ENCODE data around the gene SAMD4B.

The SAMD4B gene

DNA sequence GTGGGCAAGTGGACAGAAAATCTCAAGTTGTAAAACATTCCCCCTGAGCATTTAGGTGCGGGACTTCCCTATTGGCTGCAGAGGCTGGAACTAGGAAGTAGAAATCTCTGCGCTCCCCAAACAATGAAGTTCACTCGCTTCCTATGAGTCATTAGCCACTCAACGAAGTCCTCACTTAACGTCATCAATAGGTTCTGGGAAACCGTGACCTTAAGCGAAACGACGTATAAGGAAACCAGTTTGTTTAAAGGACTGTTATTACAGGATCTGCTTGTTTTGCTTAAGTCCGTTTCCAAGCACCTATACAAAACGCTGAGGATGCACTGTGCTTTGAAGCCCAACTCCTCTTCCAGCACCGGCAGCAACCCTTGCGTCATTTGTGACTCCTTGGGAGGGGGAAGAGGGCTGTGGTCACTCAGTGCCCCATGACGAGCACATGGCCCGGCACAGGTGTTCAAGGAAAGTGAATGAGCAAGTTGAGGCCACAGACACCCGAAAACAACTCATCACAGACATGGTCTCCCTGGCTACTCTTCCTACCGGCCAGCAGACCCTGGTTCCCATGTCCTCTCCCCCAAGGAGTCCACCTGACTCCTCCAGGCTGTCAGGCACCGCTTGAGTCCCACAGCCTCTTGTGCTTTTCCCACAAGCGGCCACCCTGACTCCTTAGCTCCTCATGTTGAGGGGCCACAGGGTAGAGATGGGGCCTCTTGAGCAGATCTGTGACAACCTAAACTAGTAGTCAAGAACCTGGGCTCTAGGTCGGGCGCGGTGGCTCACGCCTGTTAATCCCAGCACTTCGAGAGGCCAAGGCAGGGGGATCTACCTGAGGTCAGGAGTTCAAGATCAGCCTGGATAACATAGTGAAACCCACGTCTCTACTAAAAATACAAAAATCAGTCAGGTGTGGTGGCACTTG is 88.7 kb downstream of the SAMD4B start:
- Histone ChIP-seq H3K36me3 (ENCODE audit: insufficient read depth, low read length) (peaks cover 21% of the 10 kb centered on the region), H3K9ac (ENCODE audit: low read depth, low read length) (peak overlapping the region; percentile 31; the same call in 1 of the 2 replicates), H3K4me1 (ENCODE audit: insufficient read depth, low read length) (peaks cover 15% of the 10 kb centered on the region; the same call in 1 of the 2 replicates), H3K9me3 (ENCODE audit: control insufficient read depth, insufficient read depth, low read length) (no peaks in the 10 kb centered on the region)

- Histone ChIP-seq H3K36me3 (ENCODE audit: insufficient read depth, low read length) (peaks cover 21% of the 10 kb centered on the region), H3K9me3 (ENCODE audit: control insufficient read depth, insufficient read depth, low read length) (no peaks in the 10 kb centered on the region), H3K4me1 (ENCODE audit: insufficient read depth, low read length) (peaks cover 13% of the 10 kb centered on the region; the same call in 1 of the 2 replicates), H3K9ac (ENCODE audit: low read depth, low read length) (no peak overlapping the region)
Observed at GRCh38 chr19:39432677-39433025, 90.4 kb downstream of the SAMD4B start.

DNA sequence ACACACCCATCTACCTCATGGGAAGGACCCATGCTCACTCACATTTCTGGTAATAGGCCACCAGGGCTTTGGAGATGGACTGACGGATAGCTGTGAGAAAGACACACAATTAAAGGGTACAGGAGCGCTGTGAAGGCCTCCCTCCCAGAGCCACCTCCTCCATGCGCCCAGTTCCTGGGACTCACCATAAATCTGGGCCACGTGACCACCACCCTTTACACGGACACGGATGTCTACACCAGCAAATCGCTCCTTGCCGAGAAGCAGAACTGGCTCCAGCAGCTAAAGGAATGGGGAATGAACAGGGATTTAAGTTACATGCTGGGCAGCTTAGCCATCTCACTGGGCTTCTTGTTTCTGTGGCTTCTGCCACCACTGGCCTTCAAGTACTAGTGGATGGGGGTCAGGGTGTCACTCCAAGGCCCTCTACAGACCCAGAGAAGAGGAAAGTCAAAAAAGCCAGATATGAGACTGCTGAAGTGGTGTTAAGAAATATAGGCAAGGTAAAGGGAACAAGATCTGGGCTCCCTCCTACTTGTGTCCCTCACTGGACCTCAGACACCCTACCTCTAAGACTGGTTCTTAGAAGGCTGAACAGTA is 91.4 kb downstream of the SAMD4B start:
- Histone ChIP-seq H3K9ac (ENCODE audit: low read depth, low read length) (no peak overlapping the region), H3K36me3 (ENCODE audit: insufficient read depth, low read length) (peaks cover 21% of the 10 kb centered on the region), H3K4me1 (ENCODE audit: insufficient read depth, low read length) (peaks cover 17% of the 10 kb centered on the region; the same call in 1 of the 2 replicates), H3K9me3 (ENCODE audit: control insufficient read depth, insufficient read depth, low read length) (no peaks in the 10 kb centered on the region)

DNA sequence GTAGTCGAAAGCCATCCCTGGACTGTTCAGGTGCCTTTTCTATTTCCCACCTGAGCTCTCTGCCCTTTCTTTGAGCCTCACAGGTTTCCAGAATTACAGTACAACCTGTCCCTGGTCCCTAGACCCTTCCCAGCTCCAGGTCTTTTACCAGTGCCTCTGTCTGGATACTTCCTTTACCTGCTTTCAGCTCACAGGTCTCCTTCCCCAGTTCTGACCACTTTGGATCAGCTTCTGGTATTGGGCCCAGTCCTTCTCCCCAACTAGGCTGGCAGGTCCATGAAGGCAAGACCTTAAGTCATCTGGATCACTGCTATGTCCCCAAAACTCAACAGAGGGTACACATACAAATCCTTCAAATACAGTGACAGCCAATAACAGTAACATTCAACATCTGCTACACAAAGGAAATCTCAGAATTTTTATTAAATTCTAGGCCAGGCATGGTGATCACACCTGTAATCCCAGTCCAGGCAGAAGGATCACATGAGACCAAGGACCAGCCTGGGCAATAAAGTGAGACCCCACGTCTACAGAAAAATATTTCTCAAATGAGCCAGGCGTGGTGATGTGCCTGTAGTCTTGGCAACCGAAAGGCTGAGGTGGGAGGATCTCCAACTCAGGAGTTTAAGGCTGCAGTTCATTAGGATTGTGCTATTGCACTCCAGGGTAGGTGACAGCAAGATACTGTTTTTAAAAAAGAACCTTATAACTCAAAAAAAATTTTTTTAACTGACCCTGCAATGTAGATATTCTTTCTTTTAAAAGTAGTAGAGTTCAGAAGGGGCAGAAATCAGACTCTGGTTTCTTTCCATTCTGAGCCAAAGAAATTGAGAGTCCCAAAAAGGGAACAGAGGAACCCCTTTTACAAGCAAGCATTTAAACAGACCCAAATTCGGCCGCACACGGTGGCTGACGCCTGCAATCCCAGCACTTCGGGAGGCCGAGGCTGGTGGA is 92.2 kb downstream of the SAMD4B start:
- Histone ChIP-seq H3K4me1 (ENCODE audit: insufficient read depth, low read length) (peaks cover 13% of the 10 kb centered on the region; the same call in 1 of the 2 replicates), H3K36me3 (ENCODE audit: insufficient read depth, low read length) (peaks cover 21% of the 10 kb centered on the region), H3K9ac (ENCODE audit: low read depth, low read length) (peak overlapping the region; percentile 97), H3K9me3 (ENCODE audit: control insufficient read depth, insufficient read depth, low read length) (no peaks in the 10 kb centered on the region)
